ENCODE measurements around the gene IDUA.

Gene IDUA

GRCh38 chr4:952881-953573 lies 33.8 kb upstream of the IDUA start:
- Mint-ChIP-seq H3K27me3 (no peaks in the 10 kb centered on the region), H3K27ac (no peak overlapping the region), H3K4me3 (no peak overlapping the region), H3K4me1 (ENCODE audit: low read depth) (no peaks in the 10 kb centered on the region), H3K9me3 (no peaks in the 10 kb centered on the region), H3K36me3 (ENCODE audit: low read depth) (no peaks in the 10 kb centered on the region)

DNA sequence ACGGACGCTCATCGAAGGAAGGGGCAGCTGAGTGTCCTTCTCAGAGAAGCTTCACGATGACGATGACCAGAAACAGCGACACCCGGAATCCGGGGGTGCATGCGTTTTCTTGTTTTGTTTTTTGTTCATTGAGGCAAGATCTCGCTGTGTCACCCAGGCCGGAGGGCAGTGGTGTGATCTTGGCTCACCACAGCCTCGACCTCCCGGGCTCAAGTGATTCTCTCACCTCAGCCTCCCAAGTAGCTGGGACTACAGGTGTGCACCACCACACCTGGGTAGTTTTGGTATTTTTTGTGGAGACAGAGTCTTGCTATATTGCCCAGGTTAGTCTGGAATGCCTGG lies 33.3 kb upstream of the IDUA start:
- Mint-ChIP-seq H3K4me3 (no peak overlapping the region), H3K36me3 (ENCODE audit: low read depth) (no peaks in the 10 kb centered on the region), H3K27ac (no peak overlapping the region), H3K4me1 (ENCODE audit: low read depth) (no peaks in the 10 kb centered on the region), H3K27me3 (no peaks in the 10 kb centered on the region), H3K9me3 (no peaks in the 10 kb centered on the region)

GRCh38 chr4:954211-955020 lies 32.4 kb upstream of the IDUA start:
- Mint-ChIP-seq H3K4me1 (ENCODE audit: low read depth) (no peaks in the 10 kb centered on the region), H3K27ac (no peak overlapping the region), H3K27me3 (no peaks in the 10 kb centered on the region), H3K36me3 (ENCODE audit: low read depth) (no peaks in the 10 kb centered on the region), H3K9me3 (no peaks in the 10 kb centered on the region), H3K4me3 (no peak overlapping the region)

GRCh38 chr4:955161-955921 lies 31.5 kb upstream of the IDUA start:
- Mint-ChIP-seq H3K9me3 (no peaks in the 10 kb centered on the region), H3K27ac (no peak overlapping the region), H3K4me3 (no peak overlapping the region), H3K4me1 (ENCODE audit: low read depth) (no peaks in the 10 kb centered on the region), H3K27me3 (no peaks in the 10 kb centered on the region), H3K36me3 (ENCODE audit: low read depth) (no peaks in the 10 kb centered on the region)

DNA sequence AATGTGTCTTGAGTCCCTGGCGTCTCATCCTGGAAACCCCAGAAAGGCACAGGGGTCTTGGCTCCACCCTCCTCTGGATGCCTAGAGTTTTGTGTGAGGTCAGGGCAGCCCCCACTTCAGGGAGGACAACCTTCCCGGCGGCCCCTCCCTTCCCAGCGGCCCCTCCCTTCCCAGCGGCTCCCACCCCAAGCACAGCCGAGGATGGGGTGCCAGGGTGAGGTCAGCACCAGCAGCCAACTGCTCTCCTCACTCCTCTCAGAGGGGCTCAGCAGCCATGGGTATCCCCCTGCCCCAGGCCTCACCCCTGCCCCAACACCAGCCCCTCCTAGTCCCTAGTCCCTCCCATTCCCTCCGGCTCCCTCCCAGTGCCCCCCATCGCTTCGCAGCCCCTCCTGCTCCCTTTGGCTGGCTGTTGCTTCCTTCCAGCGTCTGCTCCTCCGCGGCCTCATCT lies 30.9 kb upstream of the IDUA start:
- H3K27ac Mint-ChIP-seq = no peak overlapping the region
- no peaks in the 10 kb centered on the region for H3K36me3 Mint-ChIP-seq (ENCODE audit: low read depth)
- no peaks in the 10 kb centered on the region for H3K4me1 Mint-ChIP-seq (ENCODE audit: low read depth)
- no peaks in the 10 kb centered on the region for H3K9me3 Mint-ChIP-seq
- H3K4me3 Mint-ChIP-seq = no peak overlapping the region
- no peaks in the 10 kb centered on the region for H3K27me3 Mint-ChIP-seq

DNA sequence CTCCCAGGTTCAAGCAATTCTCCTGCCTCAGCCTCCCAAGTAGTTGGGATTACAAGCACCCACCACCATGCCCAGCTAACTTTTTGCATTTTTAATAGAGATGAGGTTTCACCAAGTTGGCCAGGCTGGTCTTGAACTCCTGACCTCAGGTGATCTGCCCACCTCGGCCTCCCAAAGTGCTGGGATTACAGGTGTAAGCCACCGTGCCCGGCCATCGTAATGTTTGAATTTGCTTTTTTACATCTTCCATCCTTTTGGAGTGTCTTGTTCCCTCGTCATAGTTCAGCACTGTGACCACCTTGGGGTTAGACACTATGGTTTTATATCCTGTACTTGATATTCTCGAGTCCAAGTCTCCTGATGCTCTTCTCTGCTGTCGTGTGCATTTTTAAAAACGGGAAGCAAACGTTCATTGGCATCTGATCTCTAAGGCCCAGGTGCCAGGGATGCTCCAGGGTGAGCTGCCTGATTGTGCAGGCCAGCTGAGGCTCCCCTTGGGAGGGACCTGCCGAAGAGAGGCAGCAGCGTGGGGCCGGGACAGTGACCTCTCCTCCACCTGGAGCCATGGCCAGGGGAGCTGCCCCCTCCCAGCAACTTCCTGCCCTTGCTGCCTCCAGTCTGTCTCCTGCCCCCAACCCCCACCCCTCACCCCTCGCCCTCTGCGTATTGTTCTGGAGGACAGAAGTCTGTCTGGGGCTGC lies 30.2 kb upstream of the IDUA start:
- H3K36me3 Mint-ChIP-seq (ENCODE audit: low read depth) = no peaks in the 10 kb centered on the region
- no peak overlapping the region for H3K27ac Mint-ChIP-seq
- no peaks in the 10 kb centered on the region for H3K27me3 Mint-ChIP-seq
- H3K4me1 Mint-ChIP-seq (ENCODE audit: low read depth) = no peaks in the 10 kb centered on the region
- H3K9me3 Mint-ChIP-seq = no peaks in the 10 kb centered on the region
- H3K4me3 Mint-ChIP-seq = no peak overlapping the region

- Mint-ChIP-seq H3K27ac (no peak overlapping the region), H3K36me3 (ENCODE audit: low read depth) (no peaks in the 10 kb centered on the region), H3K27me3 (no peaks in the 10 kb centered on the region)
Measured at GRCh38 chr4:957231-957580, 29.6 kb upstream of the IDUA start.

GRCh38 chr4:957581-958313 lies 29.1 kb upstream of the IDUA start:
- H3K4me1 Mint-ChIP-seq (ENCODE audit: low read depth) = no peaks in the 10 kb centered on the region
- H3K27ac Mint-ChIP-seq = no peak overlapping the region
- no peaks in the 10 kb centered on the region for H3K36me3 Mint-ChIP-seq (ENCODE audit: low read depth)
- no peaks in the 10 kb centered on the region for H3K27me3 Mint-ChIP-seq
- no peaks in the 10 kb centered on the region for H3K9me3 Mint-ChIP-seq
- H3K4me3 Mint-ChIP-seq = no peak overlapping the region

More at GRCh38 chr4:957231-957580, 29.6 kb upstream of the IDUA start:
- H3K4me1 Mint-ChIP-seq (ENCODE audit: low read depth) = no peaks in the 10 kb centered on the region
- H3K9me3 Mint-ChIP-seq = no peaks in the 10 kb centered on the region
- no peak overlapping the region for H3K4me3 Mint-ChIP-seq

- no peak overlapping the region for H3K27ac Mint-ChIP-seq
- H3K9me3 Mint-ChIP-seq = no peaks in the 10 kb centered on the region
- no peaks in the 10 kb centered on the region for H3K4me1 Mint-ChIP-seq (ENCODE audit: low read depth)
- no peaks in the 10 kb centered on the region for H3K27me3 Mint-ChIP-seq
- no peak overlapping the region for H3K4me3 Mint-ChIP-seq
- no peaks in the 10 kb centered on the region for H3K36me3 Mint-ChIP-seq (ENCODE audit: low read depth)
Measured at GRCh38 chr4:958314-958665, 28.6 kb upstream of the IDUA start.

DNA sequence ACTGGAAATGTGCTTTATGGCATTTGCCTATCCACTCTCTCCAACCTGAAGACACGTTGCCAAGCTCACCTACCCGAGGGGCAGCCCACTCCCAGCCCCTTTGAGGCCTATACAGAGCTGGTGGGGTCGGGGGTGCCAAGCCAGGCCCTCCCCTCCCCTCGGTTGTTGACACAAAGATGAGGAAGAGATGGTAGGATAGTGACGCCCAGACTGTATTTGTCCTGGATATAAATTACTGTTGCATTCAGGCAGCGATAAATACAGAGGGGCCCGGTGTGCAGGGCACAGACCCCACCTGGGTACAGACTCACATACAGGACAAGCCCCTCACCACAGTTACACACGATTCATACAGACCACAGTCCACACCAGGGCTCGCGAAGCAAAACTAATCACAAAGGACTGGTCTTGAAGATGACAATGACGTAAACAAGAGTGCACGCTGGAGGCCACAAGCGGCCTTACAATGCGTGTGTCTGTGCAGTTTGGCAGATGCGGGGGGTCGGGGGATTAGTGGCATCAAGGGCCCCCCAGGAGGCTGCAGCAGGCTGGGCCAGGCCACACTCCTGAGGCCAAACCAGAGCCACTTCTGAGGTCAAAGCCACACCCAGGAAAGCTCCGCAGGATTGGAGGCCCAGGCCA lies 28.0 kb upstream of the IDUA start:
- Mint-ChIP-seq H3K27me3 (no peaks in the 10 kb centered on the region), H3K4me1 (ENCODE audit: low read depth) (no peaks in the 10 kb centered on the region), H3K27ac (no peak overlapping the region), H3K9me3 (no peaks in the 10 kb centered on the region), H3K4me3 (no peak overlapping the region), H3K36me3 (ENCODE audit: low read depth) (no peaks in the 10 kb centered on the region)

- no peaks in the 10 kb centered on the region for H3K9me3 Mint-ChIP-seq
- no peaks in the 10 kb centered on the region for H3K36me3 Mint-ChIP-seq (ENCODE audit: low read depth)
- H3K27ac Mint-ChIP-seq = no peak overlapping the region
- H3K4me3 Mint-ChIP-seq = no peak overlapping the region
- H3K4me1 Mint-ChIP-seq (ENCODE audit: low read depth) = no peaks in the 10 kb centered on the region
- no peaks in the 10 kb centered on the region for H3K27me3 Mint-ChIP-seq
Measured at GRCh38 chr4:959338-960139, 27.3 kb upstream of the IDUA start.

- H3K9me3 Mint-ChIP-seq = no peaks in the 10 kb centered on the region
- no peaks in the 10 kb centered on the region for H3K4me1 Mint-ChIP-seq (ENCODE audit: low read depth)
- no peaks in the 10 kb centered on the region for H3K27me3 Mint-ChIP-seq
- no peak overlapping the region for H3K4me3 Mint-ChIP-seq
- H3K27ac Mint-ChIP-seq = no peak overlapping the region
- H3K36me3 Mint-ChIP-seq (ENCODE audit: low read depth) = no peaks in the 10 kb centered on the region
Measured at GRCh38 chr4:960140-960635, 26.7 kb upstream of the IDUA start.

DNA sequence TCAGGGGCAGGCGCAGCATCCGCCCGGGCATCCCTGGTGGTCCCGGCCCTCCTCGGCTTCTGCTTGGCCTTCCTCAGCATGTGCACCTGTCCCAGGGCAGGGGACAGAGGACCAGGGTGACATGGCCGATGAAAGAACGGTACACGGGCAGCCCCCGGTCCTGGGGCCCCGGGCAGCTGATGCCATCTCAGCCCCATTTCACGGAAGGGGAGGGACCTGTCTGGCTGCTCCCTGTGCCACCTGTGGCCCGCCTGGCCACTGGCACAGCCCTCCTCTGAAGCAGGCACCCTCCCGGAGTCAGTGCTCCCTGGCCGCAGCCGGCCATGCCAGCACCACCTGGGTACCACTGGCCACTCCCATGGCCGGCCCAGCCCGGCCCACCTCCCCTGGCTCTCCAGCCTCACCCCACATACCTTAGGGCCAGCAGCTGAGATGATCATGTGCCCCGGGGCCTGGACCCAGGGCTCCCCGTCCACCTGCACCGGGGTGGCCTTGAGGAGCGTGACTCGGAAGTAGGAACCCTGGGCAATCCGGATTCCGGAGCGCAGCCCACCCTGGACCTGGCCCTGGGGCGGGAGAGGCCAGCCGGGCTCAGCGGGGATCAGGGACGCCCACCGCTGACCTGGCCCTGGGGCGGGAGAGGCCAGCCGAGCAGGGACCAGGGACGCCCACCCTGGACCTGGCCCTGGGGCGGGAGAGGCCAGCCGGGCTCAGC lies 26.1 kb upstream of the IDUA start:
- Mint-ChIP-seq H3K9me3 (no peaks in the 10 kb centered on the region), H3K4me1 (ENCODE audit: low read depth) (no peaks in the 10 kb centered on the region), H3K4me3 (no peak overlapping the region), H3K36me3 (ENCODE audit: low read depth) (no peaks in the 10 kb centered on the region), H3K27ac (no peak overlapping the region), H3K27me3 (no peaks in the 10 kb centered on the region)

All from stimulated activated naive CD8-positive, alpha-beta T cell treated with anti-CD3 and anti-CD28 coated beads, Interleukin-15, Interleukin-2, amounts not matched to agents 100 ng/mL and 50 ng/mL, for 24 hours (primary cell).